ENCODE results near the gene P3H4. TPM values are rescaled to one million over a fixed set of nuclear protein-coding genes. Genes with fewer than 3 reads are reported as not detected.
"Not testable (repeated sequence)": the region's sequence is repeated elsewhere in the genome, so short reads cannot be mapped to it uniquely, and the experiment has no call there.

The P3H4 gene
- total RNA-seq: 7.8 and 8.6 TPM in 2 replicates

GRCh38 chr17:41811549-41812380 lies at the start of gene P3H4:
Gene P3H4, minus strand, starts transcription at chr17:41811949. Its CDS starts 34 bp downstream, at chr17:41811915.
- intact Hi-C loops (cut with micrococcal nuclease): loop anchor here (2.0 kb wide), 1 partner anchor 57 kb away; no protein-coding TSS in a partner anchor
- Mint-ChIP-seq H3K27me3 (ENCODE audit: low read depth) (peaks cover 14% of the 10 kb centered on the region), H3K4me1 (ENCODE audit: low read depth) (peaks cover 8% of the 10 kb centered on the region), H3K27ac (peak within 1 kb of the TSS; percentile 58), H3K36me3 (ENCODE audit: low read depth) (peaks cover 4% of the 10 kb centered on the region), H3K9me3 (no peaks in the 10 kb centered on the region), H3K4me3 (ENCODE audit: low read depth) (peak within 1 kb of the TSS; percentile 86)
- peak; percentile 73 for DNase-seq (ENCODE audit: low spot score)

- intact Hi-C loops (cut with micrococcal nuclease): loop anchor here (10.0 kb wide), 2 partner anchors 126 to 154 kb away; partner anchors contain the start of genes DNAJC7 and HAP1
- no peak for DNase-seq (ENCODE audit: low spot score)
- H3K27ac Mint-ChIP-seq: no peak overlapping the region
- H3K4me3 Mint-ChIP-seq (ENCODE audit: low read depth): no peak overlapping the region
- H3K27me3 Mint-ChIP-seq (ENCODE audit: low read depth): no peaks in the 10 kb centered on the region
- H3K36me3 Mint-ChIP-seq (ENCODE audit: low read depth): peaks cover 15% of the 10 kb centered on the region
- H3K4me1 Mint-ChIP-seq (ENCODE audit: low read depth): peaks cover 13% of the 10 kb centered on the region
- H3K9me3 Mint-ChIP-seq: no peaks in the 10 kb centered on the region
Measured at GRCh38 chr17:41860254-41860931, 48.6 kb upstream of the P3H4 start.

- H3K4me3 Mint-ChIP-seq (ENCODE audit: low read depth); DNase-seq (ENCODE audit: low spot score); H3K27me3 Mint-ChIP-seq (ENCODE audit: low read depth); intact Hi-C loops (cut with micrococcal nuclease); H3K9me3 Mint-ChIP-seq; H3K27ac Mint-ChIP-seq: not testable (repeated sequence)
- Mint-ChIP-seq H3K4me1 (ENCODE audit: low read depth) (peaks cover 28% of the 10 kb centered on the region), H3K36me3 (ENCODE audit: low read depth) (peaks cover 75% of the 10 kb centered on the region)
Measured at GRCh38 chr17:41851382-41851781, 39.6 kb upstream of the P3H4 start.

GRCh38 chr17:41849251-41849990 lies 37.7 kb upstream of the P3H4 start:
- no peaks in the 10 kb centered on the region for H3K9me3 Mint-ChIP-seq
- H3K27me3 Mint-ChIP-seq (ENCODE audit: low read depth): no peaks in the 10 kb centered on the region
- peaks cover 62% of the 10 kb centered on the region for H3K36me3 Mint-ChIP-seq (ENCODE audit: low read depth)
- no peak overlapping the region for H3K27ac Mint-ChIP-seq
- no peak overlapping the region for H3K4me3 Mint-ChIP-seq (ENCODE audit: low read depth)
- peaks cover 28% of the 10 kb centered on the region for H3K4me1 Mint-ChIP-seq (ENCODE audit: low read depth)
- intact Hi-C loops (cut with micrococcal nuclease): no loop called here
- no peak for DNase-seq (ENCODE audit: low spot score)

- DNase-seq (ENCODE audit: low spot score): no peak
- H3K36me3 Mint-ChIP-seq (ENCODE audit: low read depth): peaks cover 55% of the 10 kb centered on the region
- no peak overlapping the region for H3K27ac Mint-ChIP-seq
- H3K4me1 Mint-ChIP-seq (ENCODE audit: low read depth): peaks cover 26% of the 10 kb centered on the region
- no peaks in the 10 kb centered on the region for H3K9me3 Mint-ChIP-seq
- intact Hi-C loops (cut with micrococcal nuclease): no loop called here
- no peaks in the 10 kb centered on the region for H3K27me3 Mint-ChIP-seq (ENCODE audit: low read depth)
- H3K4me3 Mint-ChIP-seq (ENCODE audit: low read depth): no peak overlapping the region
Measured at GRCh38 chr17:41848788-41849187, 37.0 kb upstream of the P3H4 start.

GRCh38 chr17:41844971-41845370 lies 33.2 kb upstream of the P3H4 start:
- no peaks in the 10 kb centered on the region for H3K27me3 Mint-ChIP-seq (ENCODE audit: low read depth)
- H3K9me3 Mint-ChIP-seq: no peaks in the 10 kb centered on the region
- H3K4me1 Mint-ChIP-seq (ENCODE audit: low read depth): peaks cover 8% of the 10 kb centered on the region
- no peak overlapping the region for H3K27ac Mint-ChIP-seq
- H3K36me3 Mint-ChIP-seq (ENCODE audit: low read depth): peaks cover 26% of the 10 kb centered on the region
- no peak overlapping the region for H3K4me3 Mint-ChIP-seq (ENCODE audit: low read depth)
- DNase-seq (ENCODE audit: low spot score): no peak
- intact Hi-C loops (cut with micrococcal nuclease): no loop called here

GRCh38 chr17:41840781-41841180 lies 29.0 kb upstream of the P3H4 start:
- H3K36me3 Mint-ChIP-seq (ENCODE audit: low read depth); H3K4me3 Mint-ChIP-seq (ENCODE audit: low read depth); H3K27me3 Mint-ChIP-seq (ENCODE audit: low read depth); DNase-seq (ENCODE audit: low spot score); H3K27ac Mint-ChIP-seq; H3K4me1 Mint-ChIP-seq (ENCODE audit: low read depth); H3K9me3 Mint-ChIP-seq; intact Hi-C loops (cut with micrococcal nuclease): not testable (repeated sequence)

GRCh38 chr17:41839448-41839847 lies 27.7 kb upstream of the P3H4 start:
- H3K27me3 Mint-ChIP-seq (ENCODE audit: low read depth); H3K4me3 Mint-ChIP-seq (ENCODE audit: low read depth); H3K27ac Mint-ChIP-seq; DNase-seq (ENCODE audit: low spot score); intact Hi-C loops (cut with micrococcal nuclease); H3K36me3 Mint-ChIP-seq (ENCODE audit: low read depth); H3K9me3 Mint-ChIP-seq: not testable (repeated sequence)
- H3K4me1 Mint-ChIP-seq (ENCODE audit: low read depth): peaks cover 13% of the 10 kb centered on the region

- no peak within 1 kb of the TSS for H3K27ac Mint-ChIP-seq
- peaks cover 16% of the 10 kb centered on the region for H3K4me1 Mint-ChIP-seq (ENCODE audit: low read depth)
- intact Hi-C loops (cut with micrococcal nuclease): no loop called here
- DNase-seq (ENCODE audit: low spot score): no peak
- peaks cover 14% of the 10 kb centered on the region for H3K36me3 Mint-ChIP-seq (ENCODE audit: low read depth)
- peaks cover 8% of the 10 kb centered on the region for H3K27me3 Mint-ChIP-seq (ENCODE audit: low read depth)
- no peaks in the 10 kb centered on the region for H3K9me3 Mint-ChIP-seq
- peak within 1 kb of the TSS; percentile 76 for H3K4me3 Mint-ChIP-seq (ENCODE audit: low read depth)
Measured at GRCh38 chr17:41837761-41838538, 26.2 kb upstream of the P3H4 start, which contains the start of gene KLHL10. Gene KLHL10, plus strand, starts transcription at chr17:41837825. Its CDS starts 108 bp downstream, at chr17:41837933.

GRCh38 chr17:41836550-41837196 lies 24.9 kb upstream of the P3H4 start:
- H3K27me3 Mint-ChIP-seq (ENCODE audit: low read depth): peaks cover 8% of the 10 kb centered on the region
- H3K36me3 Mint-ChIP-seq (ENCODE audit: low read depth): peaks cover 21% of the 10 kb centered on the region
- no peaks in the 10 kb centered on the region for H3K9me3 Mint-ChIP-seq
- peak overlapping the region; percentile 76 for H3K4me3 Mint-ChIP-seq (ENCODE audit: low read depth)
- DNase-seq (ENCODE audit: low spot score): no peak
- intact Hi-C loops (cut with micrococcal nuclease): no loop called here
- peaks cover 16% of the 10 kb centered on the region for H3K4me1 Mint-ChIP-seq (ENCODE audit: low read depth)
- H3K27ac Mint-ChIP-seq: no peak overlapping the region

GRCh38 chr17:41835800-41836549 lies 24.2 kb upstream of the P3H4 start, which contains the start of gene NT5C3B:
Gene NT5C3B, minus strand, starts transcription at chr17:41836232. Its CDS starts 39 bp downstream, at chr17:41836193.
- Mint-ChIP-seq H3K9me3 (no peaks in the 10 kb centered on the region), H3K27ac (peak within 1 kb of the TSS; percentile 64), H3K27me3 (ENCODE audit: low read depth) (peaks cover 8% of the 10 kb centered on the region), H3K4me3 (ENCODE audit: low read depth) (peak within 1 kb of the TSS; percentile 81), H3K4me1 (ENCODE audit: low read depth) (peaks cover 16% of the 10 kb centered on the region), H3K36me3 (ENCODE audit: low read depth) (peaks cover 26% of the 10 kb centered on the region)
- peak; percentile 54 for DNase-seq (ENCODE audit: low spot score)
- intact Hi-C loops (cut with micrococcal nuclease): no loop called here

Data from activated T-helper 2 cell treated with anti-CD3 and anti-CD28 coated beads, Interferon-gamma antibody, Interleukin-2, Interleukin-4, amounts not matched to agents 10 μg/mL and 5 μg/mL and 100 μg/mL, durations not matched to agents 14 hours and 24 hours and 36 hours (primary cell).